Suprapubic skin (tissue), 4 donors: Measurements from ENCODE around the gene RUSF1. TPM values are rescaled to one million over a fixed set of nuclear protein-coding genes. Genes with fewer than 3 reads are reported as not detected.

Source experiments
- DNase-seq, 2 donors: peaks; one replicate each; pipeline ENCODE4 v3.0.0-alpha.2; 2019; ENCODE audit warnings: low spot score in 2 of 2
- H3K27ac ChIP-seq: fragments of 200-600 bp; sonication (generic); one replicate; pipeline ENCODE4 v1.5.1; 2019
- H3K27me3 ChIP-seq: fragments of 200-600 bp; sonication (generic); one replicate; pipeline ENCODE4 v1.5.1; 2019
- H3K36me3 ChIP-seq: fragments of 200-600 bp; sonication (generic); one replicate; pipeline ENCODE4 v1.5.1; 2019
- H3K4me1 ChIP-seq: fragments of 200-600 bp; sonication (generic); one replicate; pipeline ENCODE4 v1.5.1; 2019
- H3K4me3 ChIP-seq: fragments of 200-600 bp; sonication (generic); one replicate; pipeline ENCODE4 v1.5.1; 2019; ENCODE audit warnings: mild to moderate bottlenecking
- H3K9me3 ChIP-seq: fragments of 200-600 bp; sonication (generic); one replicate; pipeline ENCODE4 v1.5.1; 2019
- CTCF ChIP-seq, 2 donors: fragments of 200-600 bp in 1 of 2; fragments of 450-650 bp in 1 of 2; sonication (generic) in 1 of 2; IDR thresholded peaks; one replicate each; pipeline ENCODE4 v1.5.1; 2016 to 2019; ENCODE audit warnings: antibody characterized with exemption in 2 of 2, mild to moderate bottlenecking in 1 of 2, moderate library complexity in 1 of 2
- EP300 ChIP-seq: sonication (generic); formaldehyde crosslinking; IDR thresholded peaks from one replicate; pipeline ENCODE4 v1.6.1; 2017; ENCODE audit warnings: antibody characterized with exemption
- POLR2A ChIP-seq, 2 donors: fragments of 450-650 bp; IDR thresholded peaks; one replicate each; pipeline ENCODE4 v1.6.1; 2017; ENCODE audit warnings: antibody characterized with exemption in 2 of 2, mild to moderate bottlenecking in 2 of 2, moderate library complexity in 2 of 2
- POLR2AphosphoS5 ChIP-seq, 3 donors: sonication (generic); formaldehyde crosslinking; IDR thresholded peaks; one replicate each; pipeline ENCODE4 v1.6.1; 2017; ENCODE audit warnings: antibody characterized with exemption in 3 of 3
- WGBS: methylation state at CpG from one replicate; pipeline ENCODE4 v1.1.5; 2018; 5-methylcytosine and 5-hydroxymethylcytosine counted together
- total RNA-seq, 4 donors: library from RNA; depleted of rRNA; stranded (reverse); fragments of >200 nt; gene quantifications; one replicate each; pipeline ENCODE4 v1.1.0, GENCODE V29; 2016

Gene RUSF1
- total RNA-seq, 4 donors from 2014 or later: 44.6 to 109 (median 56.1) TPM

- Histone ChIP-seq H3K36me3 (peaks cover 41% of the 10 kb centered on the region), H3K9me3 (no peaks in the 10 kb centered on the region), H3K27ac (no peak overlapping the region), H3K27me3 (no peaks in the 10 kb centered on the region), H3K4me1 (peaks cover 57% of the 10 kb centered on the region), H3K4me3 (peak overlapping the region; percentile 43)
- WGBS: 60% methylated on average over 11 of the region's 26 CpGs
- DNase-seq: no peak
- no peak for TF ChIP-seq CTCF (IDR thresholded peaks at IDR 0.05)
- no peak for TF ChIP-seq POLR2AphosphoS5 (IDR thresholded peaks at IDR 0.05)
- TF ChIP-seq POLR2A (IDR thresholded peaks at IDR 0.05): no peak
- TF ChIP-seq EP300: no peak
Measured at GRCh38 chr16:31475946-31476302, 32.3 kb downstream of the RUSF1 start.

GRCh38 chr16:31474773-31475738, 33.1 kb downstream of the RUSF1 start:
- no peak for TF ChIP-seq EP300
- TF ChIP-seq CTCF (IDR thresholded peaks at IDR 0.05): no peak
- TF ChIP-seq POLR2AphosphoS5 (IDR thresholded peaks at IDR 0.05): no peak
- no peak for TF ChIP-seq POLR2A (IDR thresholded peaks at IDR 0.05)
- Histone ChIP-seq H3K27ac (no peak overlapping the region), H3K9me3 (no peaks in the 10 kb centered on the region), H3K4me1 (peaks cover 55% of the 10 kb centered on the region), H3K36me3 (peaks cover 41% of the 10 kb centered on the region), H3K4me3 (no peak overlapping the region), H3K27me3 (no peaks in the 10 kb centered on the region)
- DNase-seq: no peak
- WGBS: 93% methylated on average over 12 of the region's 12 CpGs

DNA sequence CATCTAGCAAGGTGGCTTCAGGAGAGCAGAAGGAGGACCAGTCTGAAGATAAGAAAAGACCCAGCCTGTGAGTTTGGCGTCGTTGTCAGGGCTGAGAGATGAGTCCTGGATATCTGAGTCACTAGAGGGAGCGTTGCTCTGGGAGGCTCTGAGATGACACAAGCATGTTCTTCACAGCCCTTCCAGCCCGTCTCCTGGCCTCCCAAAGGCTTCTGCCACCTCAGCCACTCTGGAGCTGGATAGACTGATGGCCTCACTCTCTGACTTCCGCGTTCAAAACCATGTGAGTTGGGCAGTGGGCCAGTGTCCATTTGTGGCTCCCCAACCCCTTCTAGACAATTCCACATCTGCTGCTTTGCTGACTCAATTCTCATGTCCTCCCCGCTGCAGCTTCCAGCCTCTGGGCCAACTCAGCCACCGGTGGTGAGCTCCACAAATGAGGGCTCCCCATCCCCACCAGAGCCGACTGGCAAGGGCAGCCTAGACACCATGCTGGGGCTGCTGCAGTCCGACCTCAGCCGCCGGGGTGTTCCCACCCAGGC, 33.9 kb downstream of the RUSF1 start:
- TF ChIP-seq EP300: no peak
- TF ChIP-seq CTCF (IDR thresholded peaks at IDR 0.05): no peak
- no peak for TF ChIP-seq POLR2A (IDR thresholded peaks at IDR 0.05)
- TF ChIP-seq POLR2AphosphoS5 (IDR thresholded peaks at IDR 0.05): no peak

GRCh38 chr16:31473264-31473984, 34.8 kb downstream of the RUSF1 start:
- TF ChIP-seq EP300 (no peak), POLR2AphosphoS5 (IDR thresholded peaks at IDR 0.05) (no peak), POLR2A (IDR thresholded peaks at IDR 0.05) (no peak), CTCF (IDR thresholded peaks at IDR 0.05) (no peak)
- no peak for DNase-seq
- no peak overlapping the region for H3K27ac ChIP-seq

More for the DNA sequence above, 33.9 kb downstream of the RUSF1 start:
- Histone ChIP-seq H3K4me1 (peaks cover 55% of the 10 kb centered on the region), H3K4me3 (no peak overlapping the region), H3K27me3 (no peaks in the 10 kb centered on the region), H3K27ac (no peak overlapping the region), H3K9me3 (no peaks in the 10 kb centered on the region), H3K36me3 (peaks cover 41% of the 10 kb centered on the region)
- WGBS: 71% methylated on average over 10 of the region's 12 CpGs
- DNase-seq: no peak

More at GRCh38 chr16:31473264-31473984, 34.8 kb downstream of the RUSF1 start:
- H3K4me3 ChIP-seq: no peak overlapping the region
- 88% methylated on average over 16 of the region's 17 CpGs for WGBS
- peaks cover 55% of the 10 kb centered on the region for H3K4me1 ChIP-seq
- H3K9me3 ChIP-seq: no peaks in the 10 kb centered on the region
- no peaks in the 10 kb centered on the region for H3K27me3 ChIP-seq
- peaks cover 41% of the 10 kb centered on the region for H3K36me3 ChIP-seq
